ENCODE data around the gene MED13.

GRCh38 chr17:62043602-62044001, 21.5 kb downstream of the MED13 start:
- TF ChIP-seq NFIC (IDR thresholded peaks at IDR 0.05) (no peak), TAF1 (IDR thresholded peaks at IDR 0.05; ENCODE audit: control insufficient read depth, extremely low read depth, insufficient read depth, low read length, severe bottlenecking) (no peak), ARHGAP35 (IDR thresholded peaks at IDR 0.05; ENCODE audit: partially characterized antibody) (no peak), CCAR2 (IDR thresholded peaks at IDR 0.05; ENCODE audit: low read depth, low read length) (no peak), POLR2AphosphoS2 (IDR thresholded peaks at IDR 0.05; ENCODE audit: low read length) (no peak), FOXM1 (IDR thresholded peaks at IDR 0.05; ENCODE audit: low read depth) (no peak), FOXM1 (CRISPR knock-in tag; IDR thresholded peaks at IDR 0.05; ENCODE audit: low read depth) (no peak), USF1 (CRISPR knock-in tag; IDR thresholded peaks at IDR 0.05) (no peak), BRD9 (IDR thresholded peaks at IDR 0.05; ENCODE audit: low read depth, partially characterized antibody) (no peak), MIER1 (IDR thresholded peaks at IDR 0.05; ENCODE audit: low read depth) (no peak), POLR2A (conservative IDR thresholded peaks at IDR 0.05) (no peak), CTCF (IDR thresholded peaks at IDR 0.05 in 2 of 3, conservative IDR thresholded peaks at IDR 0.05 in 1 of 3; ENCODE audit: insufficient read depth in 2 of 3, low read depth in 1 of 3, low read length in 3 of 3) (no peak), ZNF3 (CRISPR knock-in tag; IDR thresholded peaks at IDR 0.05) (no peak), E2F1 (CRISPR knock-in tag; IDR thresholded peaks at IDR 0.05) (no peak)
